Thoracic aorta (tissue), 2 donors: ENCODE results near the gene ATP13A3. TPM values are rescaled to one million over a fixed set of nuclear protein-coding genes. Genes with fewer than 3 reads are reported as not detected.

ENCODE experiments used
- ATAC-seq: fragments of 150-250 bp; one replicate; pipeline ENCODE4 v1.8.0; 2017; ENCODE audit warnings: low read depth; ENCODE audit not compliant: insufficient number of reproducible peaks, low FRiP score
- DNase-seq: peaks from one replicate; pipeline ENCODE4 v3.0.0-alpha.2; 2020; ENCODE audit warnings: low spot score
- H3K27ac ChIP-seq, 2 donors: fragments of 200-600 bp; sonication (generic); 1 replicate in 1 of 2; 2 replicates in 1 of 2; pipeline ENCODE4 v1.5.1; 2016; ENCODE audit warnings: mild to moderate bottlenecking in 2 of 2, moderate library complexity in 2 of 2
- H3K27me3 ChIP-seq: fragments of 200-600 bp; sonication (generic); replicated peaks from 2 replicates; pipeline ENCODE4 v1.6.0; 2016; ENCODE audit warnings: mild to moderate bottlenecking; ENCODE audit not compliant: insufficient read depth
- H3K36me3 ChIP-seq: fragments of 200-600 bp; sonication (generic); one replicate; pipeline ENCODE4 v1.5.1; 2016
- H3K4me1 ChIP-seq, 2 donors: fragments of 200-600 bp; sonication (generic); 1 replicate in 1 of 2; 2 replicates in 1 of 2; pipeline versions ENCODE4 v1.5.1 to v1.6.0; 2016; ENCODE audit warnings: low read depth in 2 of 2, mild to moderate bottlenecking in 1 of 2; ENCODE audit not compliant: control insufficient read depth in 1 of 2
- H3K4me3 ChIP-seq: fragments of 200-600 bp; sonication (generic); 2 replicates; pipeline ENCODE4 v1.5.1; 2016; ENCODE audit warnings: mild to moderate bottlenecking
- H3K9me3 ChIP-seq: fragments of 200-600 bp; sonication (generic); 2 replicates; pipeline ENCODE4 v1.5.1; 2016
- total RNA-seq, 2 donors: library from RNA; depleted of rRNA; stranded (reverse); fragments of >200 nt; gene quantifications; one replicate each; pipeline versions ENCODE4 v1.1.0 to v1.2.3, GENCODE V29; 2016
- TF ChIP-seq, protein P1 (sequence below): fragments of 200-600 bp; sonication (generic); IDR thresholded peaks from one replicate; pipeline ENCODE4 v1.5.1; 2019; ENCODE audit warnings: antibody characterized with exemption

Gene ATP13A3
- total RNA-seq, 2 donors from 2014 or later = 188 to 361 TPM

DNA sequence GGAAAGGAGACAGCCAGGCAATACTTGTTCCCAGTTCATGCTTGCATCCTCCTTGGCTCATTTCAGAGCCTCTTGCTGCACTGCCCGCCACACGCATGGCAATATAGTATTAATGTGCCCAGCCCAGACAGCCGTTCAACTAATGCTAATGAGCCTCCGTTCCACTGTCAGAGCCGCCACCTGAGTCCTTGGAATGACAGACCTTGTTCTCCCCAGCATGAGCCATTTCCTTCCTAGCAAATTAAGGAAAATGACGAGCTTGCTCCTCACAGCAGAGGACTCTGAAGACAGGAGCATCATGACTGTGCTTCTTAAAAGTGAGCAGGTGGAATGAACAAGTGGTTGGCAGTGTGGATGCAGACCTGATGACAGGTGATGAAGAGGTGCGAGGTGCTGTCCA, 106.5 kb downstream of the ATP13A3 start:
- TF ChIP-seq, protein P1, sequence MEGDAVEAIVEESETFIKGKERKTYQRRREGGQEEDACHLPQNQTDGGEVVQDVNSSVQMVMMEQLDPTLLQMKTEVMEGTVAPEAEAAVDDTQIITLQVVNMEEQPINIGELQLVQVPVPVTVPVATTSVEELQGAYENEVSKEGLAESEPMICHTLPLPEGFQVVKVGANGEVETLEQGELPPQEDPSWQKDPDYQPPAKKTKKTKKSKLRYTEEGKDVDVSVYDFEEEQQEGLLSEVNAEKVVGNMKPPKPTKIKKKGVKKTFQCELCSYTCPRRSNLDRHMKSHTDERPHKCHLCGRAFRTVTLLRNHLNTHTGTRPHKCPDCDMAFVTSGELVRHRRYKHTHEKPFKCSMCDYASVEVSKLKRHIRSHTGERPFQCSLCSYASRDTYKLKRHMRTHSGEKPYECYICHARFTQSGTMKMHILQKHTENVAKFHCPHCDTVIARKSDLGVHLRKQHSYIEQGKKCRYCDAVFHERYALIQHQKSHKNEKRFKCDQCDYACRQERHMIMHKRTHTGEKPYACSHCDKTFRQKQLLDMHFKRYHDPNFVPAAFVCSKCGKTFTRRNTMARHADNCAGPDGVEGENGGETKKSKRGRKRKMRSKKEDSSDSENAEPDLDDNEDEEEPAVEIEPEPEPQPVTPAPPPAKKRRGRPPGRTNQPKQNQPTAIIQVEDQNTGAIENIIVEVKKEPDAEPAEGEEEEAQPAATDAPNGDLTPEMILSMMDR = no peak
- H3K27ac ChIP-seq = no peak overlapping the region
- H3K4me3 ChIP-seq = no peak overlapping the region
- H3K4me1 ChIP-seq = no peaks in the 10 kb centered on the region
- H3K27me3 ChIP-seq = no peaks in the 10 kb centered on the region
- DNase-seq (no peak), ATAC-seq (no peak)
- no peaks in the 10 kb centered on the region for H3K36me3 ChIP-seq
- H3K9me3 ChIP-seq = no peaks in the 10 kb centered on the region

- H3K4me3 ChIP-seq = no peak overlapping the region
- H3K4me1 ChIP-seq = no peaks in the 10 kb centered on the region
- DNase-seq (no peak), ATAC-seq (no peak)
- H3K27me3 ChIP-seq = no peaks in the 10 kb centered on the region
- no peaks in the 10 kb centered on the region for H3K9me3 ChIP-seq
- H3K36me3 ChIP-seq = no peaks in the 10 kb centered on the region
- H3K27ac ChIP-seq = no peak overlapping the region
- TF ChIP-seq, protein P1 = no peak
These were observed 107.2 kb downstream of the ATP13A3 start for GRCh38 chr3:194379651-194380050.

DNA sequence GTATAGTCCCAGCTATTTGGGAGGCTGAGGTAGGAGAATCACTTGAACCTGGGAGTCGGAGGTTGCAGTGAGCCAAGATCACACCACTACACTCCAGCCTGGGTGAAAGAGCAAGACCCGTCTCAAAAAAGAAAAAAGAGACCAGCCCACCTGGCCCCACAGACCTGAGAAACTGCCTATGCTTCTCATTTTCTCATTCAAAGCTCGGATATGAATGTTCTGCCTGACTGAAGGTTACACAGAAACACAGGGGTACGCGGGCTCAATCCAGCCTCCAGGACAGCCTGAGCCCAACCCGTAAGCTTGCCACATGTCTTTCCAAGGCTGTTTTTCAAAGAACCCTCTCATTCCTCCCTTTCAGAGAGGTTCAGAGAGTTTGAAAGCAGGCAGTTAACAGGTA, 107.6 kb downstream of the ATP13A3 start:
- H3K4me3 ChIP-seq = no peak overlapping the region
- H3K4me1 ChIP-seq = no peaks in the 10 kb centered on the region
- H3K27ac ChIP-seq = no peak overlapping the region
- no peaks in the 10 kb centered on the region for H3K36me3 ChIP-seq
- DNase-seq (no peak), ATAC-seq (no peak)
- no peaks in the 10 kb centered on the region for H3K9me3 ChIP-seq
- no peaks in the 10 kb centered on the region for H3K27me3 ChIP-seq
- TF ChIP-seq, protein P1 = no peak

DNA sequence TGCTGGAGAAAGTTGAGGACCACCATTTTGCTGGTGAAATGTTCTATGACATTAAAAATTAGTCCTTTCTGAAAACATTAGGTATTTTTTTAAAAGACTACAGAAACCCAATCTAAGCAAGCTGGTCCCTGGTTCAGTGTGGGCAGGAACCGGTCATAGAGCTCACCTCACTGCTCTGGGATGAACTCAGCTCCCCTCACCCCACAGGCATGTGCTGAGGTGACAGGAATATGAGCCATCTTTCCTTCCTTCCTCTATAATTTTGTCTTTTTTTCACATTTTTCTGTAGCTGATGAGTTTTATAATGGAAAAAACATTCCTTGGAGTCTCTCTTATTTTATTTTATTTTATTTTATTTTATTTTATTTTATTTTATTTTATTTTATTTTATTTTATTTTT, 109.1 kb downstream of the ATP13A3 start:
- Histone ChIP-seq H3K9me3 (no peaks in the 10 kb centered on the region), H3K27me3 (no peaks in the 10 kb centered on the region), H3K36me3 (no peaks in the 10 kb centered on the region), H3K4me1 (no peaks in the 10 kb centered on the region), H3K4me3 (no peak overlapping the region), H3K27ac (no peak overlapping the region)
- no peak for DNase-seq
- ATAC-seq = no peak
- TF ChIP-seq, protein P1 = no peak

- H3K4me1 ChIP-seq = no peaks in the 10 kb centered on the region
- no peaks in the 10 kb centered on the region for H3K9me3 ChIP-seq
- ATAC-seq (no peak), DNase-seq (no peak)
- no peak overlapping the region for H3K27ac ChIP-seq
- H3K4me3 ChIP-seq = no peak overlapping the region
- no peaks in the 10 kb centered on the region for H3K27me3 ChIP-seq
- H3K36me3 ChIP-seq = no peaks in the 10 kb centered on the region
- TF ChIP-seq, protein P1 = no peak
These were observed 110.6 kb downstream of the ATP13A3 start for GRCh38 chr3:194376241-194376560.
